ENCODE measurements around the gene OR6N2. TPM values are rescaled to one million over a fixed set of nuclear protein-coding genes. Genes with fewer than 3 reads are reported as not detected.

Gene OR6N2
- total RNA-seq, 1 donor: not detected

DNA sequence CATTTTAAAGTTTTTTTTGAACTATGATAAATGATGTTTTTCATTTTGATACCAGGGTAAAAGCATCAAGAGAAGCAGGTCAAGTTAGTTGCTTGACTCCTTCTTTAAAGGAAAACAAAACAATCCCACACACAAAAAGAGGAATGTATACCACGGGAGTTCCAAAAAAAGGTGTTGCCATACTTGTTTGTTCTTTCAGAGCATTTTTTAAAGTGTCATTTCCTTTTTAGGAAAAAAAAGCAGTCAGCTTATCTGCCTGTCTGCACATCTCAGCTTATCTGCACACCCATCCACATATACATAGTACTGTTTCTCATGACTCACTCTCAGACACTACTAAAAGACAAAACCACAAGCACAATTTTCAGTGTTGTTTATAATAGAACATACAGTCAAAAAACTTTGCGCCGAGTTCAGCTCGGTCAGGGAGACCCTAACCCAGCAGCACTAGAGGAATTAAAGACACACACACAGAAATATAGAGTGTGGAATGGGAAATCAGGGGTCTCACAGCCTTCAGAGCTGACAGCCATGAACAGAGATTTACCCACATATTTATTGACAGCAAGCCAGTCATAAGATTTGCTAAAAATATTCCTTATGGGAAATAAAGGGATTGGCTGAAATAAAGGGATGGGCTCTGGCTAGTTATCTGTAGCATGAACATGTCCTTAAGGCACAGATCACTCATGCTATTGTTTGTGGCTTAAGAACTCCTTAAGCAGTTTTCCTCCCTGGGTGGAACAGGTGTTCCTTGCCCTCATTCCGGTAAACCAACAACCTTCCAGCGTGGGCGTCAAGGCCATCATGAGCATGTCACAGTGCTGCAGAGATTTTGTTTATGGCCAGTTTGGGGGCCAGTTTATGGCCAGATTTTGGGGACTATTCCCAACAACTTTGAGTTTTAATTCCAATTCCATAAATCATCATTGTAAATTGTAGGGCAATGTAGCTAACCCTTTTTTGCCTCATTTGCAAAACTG, 38.7 kb upstream of the OR6N2 start:
- no peak for DNase-seq (ENCODE audit: insufficient read length, low spot score, missing footprints)
- Histone ChIP-seq H3K9me3 (ENCODE audit: low read depth, low read length) (no peaks in the 10 kb centered on the region), H3K4me1 (ENCODE audit: insufficient read depth, low read length) (no peaks in the 10 kb centered on the region), H2AFZ (ENCODE audit: low read length) (no peak overlapping the region), H3K4me3 (ENCODE audit: insufficient read depth, low read length) (no peak overlapping the region), H3K27ac (ENCODE audit: low read depth, low read length) (no peak overlapping the region), H4K20me1 (ENCODE audit: insufficient read depth, low read length) (no peaks in the 10 kb centered on the region), H3K27me3 (ENCODE audit: insufficient read depth, low read length) (no peaks in the 10 kb centered on the region), H3K79me2 (ENCODE audit: insufficient read depth, low read length) (no peaks in the 10 kb centered on the region), H3K36me3 (ENCODE audit: insufficient read depth, low read length) (no peaks in the 10 kb centered on the region), H3K4me2 (ENCODE audit: insufficient read depth, low read length) (no peak overlapping the region)
- TF ChIP-seq, protein P1, sequence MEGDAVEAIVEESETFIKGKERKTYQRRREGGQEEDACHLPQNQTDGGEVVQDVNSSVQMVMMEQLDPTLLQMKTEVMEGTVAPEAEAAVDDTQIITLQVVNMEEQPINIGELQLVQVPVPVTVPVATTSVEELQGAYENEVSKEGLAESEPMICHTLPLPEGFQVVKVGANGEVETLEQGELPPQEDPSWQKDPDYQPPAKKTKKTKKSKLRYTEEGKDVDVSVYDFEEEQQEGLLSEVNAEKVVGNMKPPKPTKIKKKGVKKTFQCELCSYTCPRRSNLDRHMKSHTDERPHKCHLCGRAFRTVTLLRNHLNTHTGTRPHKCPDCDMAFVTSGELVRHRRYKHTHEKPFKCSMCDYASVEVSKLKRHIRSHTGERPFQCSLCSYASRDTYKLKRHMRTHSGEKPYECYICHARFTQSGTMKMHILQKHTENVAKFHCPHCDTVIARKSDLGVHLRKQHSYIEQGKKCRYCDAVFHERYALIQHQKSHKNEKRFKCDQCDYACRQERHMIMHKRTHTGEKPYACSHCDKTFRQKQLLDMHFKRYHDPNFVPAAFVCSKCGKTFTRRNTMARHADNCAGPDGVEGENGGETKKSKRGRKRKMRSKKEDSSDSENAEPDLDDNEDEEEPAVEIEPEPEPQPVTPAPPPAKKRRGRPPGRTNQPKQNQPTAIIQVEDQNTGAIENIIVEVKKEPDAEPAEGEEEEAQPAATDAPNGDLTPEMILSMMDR (IDR thresholded peaks at IDR 0.05; ENCODE audit: extremely low read depth, low read depth, low read length): no peak

GRCh38 chr1:158818975-158819431, 38.0 kb upstream of the OR6N2 start:
- no peak for DNase-seq (ENCODE audit: insufficient read length, low spot score, missing footprints)
- TF ChIP-seq, protein P1 (IDR thresholded peaks at IDR 0.05; ENCODE audit: extremely low read depth, low read depth, low read length): no peak
- Histone ChIP-seq H3K4me2 (ENCODE audit: insufficient read depth, low read length) (no peak overlapping the region), H3K36me3 (ENCODE audit: insufficient read depth, low read length) (no peaks in the 10 kb centered on the region), H3K27ac (ENCODE audit: low read depth, low read length) (no peak overlapping the region), H2AFZ (ENCODE audit: low read length) (no peak overlapping the region), H3K4me3 (ENCODE audit: insufficient read depth, low read length) (no peak overlapping the region), H3K9me3 (ENCODE audit: low read depth, low read length) (no peaks in the 10 kb centered on the region), H3K4me1 (ENCODE audit: insufficient read depth, low read length) (no peaks in the 10 kb centered on the region), H3K79me2 (ENCODE audit: insufficient read depth, low read length) (no peaks in the 10 kb centered on the region), H3K27me3 (ENCODE audit: insufficient read depth, low read length) (no peaks in the 10 kb centered on the region), H4K20me1 (ENCODE audit: insufficient read depth, low read length) (no peaks in the 10 kb centered on the region)

DNA sequence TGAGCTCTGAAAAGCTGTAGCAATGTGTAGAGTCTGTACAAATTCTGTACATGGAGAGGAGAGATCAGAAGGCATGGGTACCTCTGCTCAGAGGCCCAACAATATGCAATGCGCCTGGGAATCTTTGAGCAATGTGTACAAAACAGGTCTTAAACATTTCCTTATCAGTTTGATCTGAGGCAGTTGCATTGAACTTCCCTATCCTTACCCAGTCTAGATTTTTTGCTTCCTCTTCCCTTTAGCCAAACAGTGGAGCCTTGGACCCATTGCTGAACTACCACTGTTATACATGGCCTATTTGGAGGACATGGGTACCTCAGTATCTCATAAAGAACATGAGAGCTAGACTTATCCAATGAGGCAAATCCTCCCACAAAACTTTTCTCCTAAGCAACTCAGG, 37.6 kb upstream of the OR6N2 start:
- no peaks in the 10 kb centered on the region for H4K20me1 ChIP-seq (ENCODE audit: insufficient read depth, low read length)
- TF ChIP-seq, protein P1 (IDR thresholded peaks at IDR 0.05; ENCODE audit: extremely low read depth, low read depth, low read length): no peak
- H3K27me3 ChIP-seq (ENCODE audit: insufficient read depth, low read length): no peaks in the 10 kb centered on the region
- no peaks in the 10 kb centered on the region for H3K9me3 ChIP-seq (ENCODE audit: low read depth, low read length)
- H3K27ac ChIP-seq (ENCODE audit: low read depth, low read length): no peak overlapping the region
- no peaks in the 10 kb centered on the region for H3K79me2 ChIP-seq (ENCODE audit: insufficient read depth, low read length)
- no peak overlapping the region for H3K4me2 ChIP-seq (ENCODE audit: insufficient read depth, low read length)
- H2AFZ ChIP-seq (ENCODE audit: low read length): no peak overlapping the region
- no peaks in the 10 kb centered on the region for H3K4me1 ChIP-seq (ENCODE audit: insufficient read depth, low read length)
- H3K36me3 ChIP-seq (ENCODE audit: insufficient read depth, low read length): no peaks in the 10 kb centered on the region
- no peak for DNase-seq (ENCODE audit: insufficient read length, low spot score, missing footprints)
- no peak overlapping the region for H3K4me3 ChIP-seq (ENCODE audit: insufficient read depth, low read length)

GRCh38 chr1:158814970-158815369, 34.0 kb upstream of the OR6N2 start:
- Histone ChIP-seq H3K27me3 (ENCODE audit: insufficient read depth, low read length) (no peaks in the 10 kb centered on the region), H3K36me3 (ENCODE audit: insufficient read depth, low read length) (no peaks in the 10 kb centered on the region), H3K27ac (ENCODE audit: low read depth, low read length) (no peak overlapping the region), H2AFZ (ENCODE audit: low read length) (no peak overlapping the region), H3K4me3 (ENCODE audit: insufficient read depth, low read length) (no peak overlapping the region), H3K9me3 (ENCODE audit: low read depth, low read length) (no peaks in the 10 kb centered on the region), H3K4me2 (ENCODE audit: insufficient read depth, low read length) (no peak overlapping the region), H3K4me1 (ENCODE audit: insufficient read depth, low read length) (no peaks in the 10 kb centered on the region), H3K79me2 (ENCODE audit: insufficient read depth, low read length) (no peaks in the 10 kb centered on the region), H4K20me1 (ENCODE audit: insufficient read depth, low read length) (no peaks in the 10 kb centered on the region)
- TF ChIP-seq, protein P1 (IDR thresholded peaks at IDR 0.05; ENCODE audit: extremely low read depth, low read depth, low read length): no peak
- DNase-seq (ENCODE audit: insufficient read length, low spot score, missing footprints): no peak

Data from osteoblast (primary cell).